ENCODE measurements around the gene LIME1. TPM values are rescaled to one million over a fixed set of nuclear protein-coding genes. Genes with fewer than 3 reads are reported as not detected.
A peak's percentile ranks its signal among the peaks of the same experiment; 100 is the strongest.

Gene LIME1
- total RNA-seq, 2 donors from 2014 or later, result 7.6 to 10.1 TPM

- H3K27me3 Mint-ChIP-seq (ENCODE audit: insufficient read depth), result no peaks in the 10 kb centered on the region
- Histone ChIP-seq H3K9me3 (ENCODE audit: control insufficient read depth, low read length) (no peaks in the 10 kb centered on the region), H3K27ac (ENCODE audit: low read depth, low read length) (no peak overlapping the region), H3K4me1 (ENCODE audit: control insufficient read depth, insufficient read depth, low read length) (no peaks in the 10 kb centered on the region), H3K9ac (ENCODE audit: extremely low read depth, low read length, poor library complexity, severe bottlenecking) (no peak overlapping the region), H3K36me3 (ENCODE audit: control insufficient read depth, insufficient read depth, low read length) (no peaks in the 10 kb centered on the region), H3K4me3 (ENCODE audit: low read length) (no peak overlapping the region), H3K27me3 (ENCODE audit: control insufficient read depth, insufficient read depth, low read length, poor library complexity, severe bottlenecking) (no peaks in the 10 kb centered on the region)
- WGBS, 2 experiments (ENCODE audit: insufficient coverage in 1 of 2, insufficient read length in 1 of 2), result 92 to 96% methylated on average over 14 of the region's 14 CpGs
- H3K4me1 Mint-ChIP-seq, result peaks cover 3% of the 10 kb centered on the region
- no peaks in the 10 kb centered on the region for H3K9me3 Mint-ChIP-seq
- H3K27ac Mint-ChIP-seq, result no peak overlapping the region
- no peak overlapping the region for H3K4me3 Mint-ChIP-seq
- DNase-seq, result no peak
- H3K36me3 Mint-ChIP-seq (ENCODE audit: low read depth), result peaks cover 24% of the 10 kb centered on the region
- TF ChIP-seq, protein P1, sequence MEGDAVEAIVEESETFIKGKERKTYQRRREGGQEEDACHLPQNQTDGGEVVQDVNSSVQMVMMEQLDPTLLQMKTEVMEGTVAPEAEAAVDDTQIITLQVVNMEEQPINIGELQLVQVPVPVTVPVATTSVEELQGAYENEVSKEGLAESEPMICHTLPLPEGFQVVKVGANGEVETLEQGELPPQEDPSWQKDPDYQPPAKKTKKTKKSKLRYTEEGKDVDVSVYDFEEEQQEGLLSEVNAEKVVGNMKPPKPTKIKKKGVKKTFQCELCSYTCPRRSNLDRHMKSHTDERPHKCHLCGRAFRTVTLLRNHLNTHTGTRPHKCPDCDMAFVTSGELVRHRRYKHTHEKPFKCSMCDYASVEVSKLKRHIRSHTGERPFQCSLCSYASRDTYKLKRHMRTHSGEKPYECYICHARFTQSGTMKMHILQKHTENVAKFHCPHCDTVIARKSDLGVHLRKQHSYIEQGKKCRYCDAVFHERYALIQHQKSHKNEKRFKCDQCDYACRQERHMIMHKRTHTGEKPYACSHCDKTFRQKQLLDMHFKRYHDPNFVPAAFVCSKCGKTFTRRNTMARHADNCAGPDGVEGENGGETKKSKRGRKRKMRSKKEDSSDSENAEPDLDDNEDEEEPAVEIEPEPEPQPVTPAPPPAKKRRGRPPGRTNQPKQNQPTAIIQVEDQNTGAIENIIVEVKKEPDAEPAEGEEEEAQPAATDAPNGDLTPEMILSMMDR (conservative IDR thresholded peaks at IDR 0.05), result no peak
Measured at GRCh38 chr20:63781181-63781580, 44.7 kb downstream of the LIME1 start.

DNA sequence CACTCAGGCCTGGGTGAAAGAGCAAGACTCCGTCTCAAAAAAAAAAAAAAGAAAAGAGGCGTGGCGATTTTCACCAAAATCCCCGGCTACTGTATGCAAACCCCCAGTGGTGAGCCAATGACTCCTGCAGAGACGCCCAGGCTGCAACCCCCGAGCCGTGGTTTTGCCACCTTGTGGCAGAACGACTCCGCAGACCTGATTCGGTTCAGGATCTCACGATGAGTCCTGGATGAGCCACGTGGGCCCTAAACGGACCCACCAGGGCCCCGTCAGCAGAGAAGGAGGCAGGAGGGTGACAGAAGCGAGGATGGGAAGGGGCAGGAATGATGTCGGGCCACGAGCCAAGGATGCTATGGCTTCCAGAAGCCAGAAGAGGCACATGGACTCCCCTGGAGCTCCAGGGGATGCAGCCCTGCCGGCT, 45.6 kb downstream of the LIME1 start:
- Mint-ChIP-seq H3K36me3 (ENCODE audit: low read depth) (peaks cover 24% of the 10 kb centered on the region), H3K4me3 (no peak overlapping the region), H3K27ac (no peak overlapping the region), H3K27me3 (ENCODE audit: insufficient read depth) (no peaks in the 10 kb centered on the region), H3K4me1 (peaks cover 3% of the 10 kb centered on the region), H3K9me3 (no peaks in the 10 kb centered on the region)
- H3K27ac ChIP-seq (ENCODE audit: low read depth, low read length), result no peak overlapping the region
- no peaks in the 10 kb centered on the region for H3K36me3 ChIP-seq (ENCODE audit: control insufficient read depth, insufficient read depth, low read length)
- TF ChIP-seq, protein P1 (conservative IDR thresholded peaks at IDR 0.05), result peak; percentile 18
- no peak overlapping the region for H3K9ac ChIP-seq (ENCODE audit: extremely low read depth, low read length, poor library complexity, severe bottlenecking)
- WGBS, 2 experiments (ENCODE audit: insufficient coverage in 1 of 2, insufficient read length in 1 of 2), result 83 to 85% methylated on average over 14 to 18 of the region's 18 CpGs
- H3K9me3 ChIP-seq (ENCODE audit: control insufficient read depth, low read length), result no peaks in the 10 kb centered on the region
- no peaks in the 10 kb centered on the region for H3K4me1 ChIP-seq (ENCODE audit: control insufficient read depth, insufficient read depth, low read length)
- H3K4me3 ChIP-seq (ENCODE audit: low read length), result no peak overlapping the region
- DNase-seq, result no peak
- no peaks in the 10 kb centered on the region for H3K27me3 ChIP-seq (ENCODE audit: control insufficient read depth, insufficient read depth, low read length, poor library complexity, severe bottlenecking)

GRCh38 chr20:63782521-63782971, 46.1 kb downstream of the LIME1 start:
- H3K27me3 ChIP-seq (ENCODE audit: control insufficient read depth, insufficient read depth, low read length, poor library complexity, severe bottlenecking), result no peaks in the 10 kb centered on the region
- H3K4me3 ChIP-seq (ENCODE audit: low read length), result no peak overlapping the region
- no peaks in the 10 kb centered on the region for H3K9me3 ChIP-seq (ENCODE audit: control insufficient read depth, low read length)
- Mint-ChIP-seq H3K27ac (no peak overlapping the region), H3K27me3 (ENCODE audit: insufficient read depth) (no peaks in the 10 kb centered on the region), H3K36me3 (ENCODE audit: low read depth) (peaks cover 20% of the 10 kb centered on the region), H3K4me1 (peaks cover 3% of the 10 kb centered on the region), H3K9me3 (no peaks in the 10 kb centered on the region), H3K4me3 (no peak overlapping the region)
- TF ChIP-seq, protein P1 (conservative IDR thresholded peaks at IDR 0.05), result no peak
- H3K9ac ChIP-seq (ENCODE audit: extremely low read depth, low read length, poor library complexity, severe bottlenecking), result no peak overlapping the region
- whole genome bisulfite sequencing, 2 experiments (ENCODE audit: insufficient coverage in 1 of 2, insufficient read length in 1 of 2), result 93 to 98% methylated on average over 8 to 12 of the region's 12 CpGs
- H3K4me1 ChIP-seq (ENCODE audit: control insufficient read depth, insufficient read depth, low read length), result no peaks in the 10 kb centered on the region
- DNase-seq, result no peak
- H3K27ac ChIP-seq (ENCODE audit: low read depth, low read length), result no peak overlapping the region
- no peaks in the 10 kb centered on the region for H3K36me3 ChIP-seq (ENCODE audit: control insufficient read depth, insufficient read depth, low read length)
